DND-41 (cell line): ENCODE results near the gene TLE1.

Experiments used
- CTCF ChIP-seq: IDR thresholded peaks from 2 replicates; pipeline ENCODE4 v1.5.1; 2012; ENCODE audit warnings: borderline replicate concordance, low read length, moderate library complexity, mild to moderate bottlenecking; ENCODE audit not compliant: poor library complexity, severe bottlenecking; ENCODE audit errors: extremely low read depth
- EZH2 ChIP-seq: IDR thresholded peaks from 3 replicates; pipeline ENCODE4 v1.6.1; 2012; ENCODE audit warnings: borderline replicate concordance, low read depth, mild to moderate bottlenecking, moderate library complexity, low read length, inconsistent platforms; ENCODE audit not compliant: severe bottlenecking

DNA sequence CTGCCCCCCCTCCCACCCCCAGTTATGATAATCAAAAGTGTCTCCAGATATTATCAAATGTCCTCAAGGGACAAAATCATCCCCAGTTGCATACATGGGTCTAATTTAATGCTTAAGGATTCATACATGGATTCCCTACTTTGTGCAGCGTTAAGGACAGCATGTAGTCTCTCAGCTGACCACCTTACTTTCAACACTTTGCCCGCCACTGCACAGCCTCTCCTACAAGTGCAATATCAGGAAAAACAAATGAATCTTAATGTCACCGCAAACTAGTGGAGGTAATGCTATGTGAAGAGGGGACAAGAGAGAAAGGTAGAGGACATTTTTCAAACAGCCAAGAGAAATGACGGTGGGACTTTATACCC lies 78.6 kb downstream of the TLE1 start:
- TF ChIP-seq CTCF: no peak
- TF ChIP-seq EZH2: no peak
